Retina (tissue), 1 donor: ENCODE results near the gene BRD1.
"Not testable (repeated sequence)": the region's sequence is repeated elsewhere in the genome, so short reads cannot be mapped to it uniquely, and the experiment has no call there.

Experiments
- DNase-seq: peaks from one replicate; pipeline ENCODE4 v3.0.0-alpha.2; 2016

BRD1 gene

GRCh38 chr22:49767355-49768062 lies 60.2 kb downstream of the BRD1 start:
- peak; percentile 71 for DNase-seq

DNA sequence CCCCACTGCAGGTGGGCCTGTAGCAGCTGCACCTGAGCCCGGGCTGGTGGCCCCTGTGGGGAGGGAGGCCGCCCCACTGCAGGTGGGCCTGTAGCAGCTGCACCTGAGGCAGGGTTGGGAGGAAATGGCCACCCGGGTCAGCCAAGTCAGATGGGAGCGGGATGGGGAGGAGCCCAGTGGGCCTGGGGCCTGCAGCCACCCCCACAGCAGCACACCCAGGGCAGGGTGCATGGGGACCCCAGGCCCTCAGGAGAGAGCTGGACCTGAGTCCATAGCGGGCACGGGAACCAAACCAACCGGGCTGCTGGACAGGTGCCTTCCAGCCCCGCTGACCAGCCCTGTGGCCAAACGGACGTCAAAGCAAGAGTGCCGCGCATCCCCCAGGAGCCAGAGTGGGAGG lies 61.7 kb downstream of the BRD1 start:
- no peak for DNase-seq

GRCh38 chr22:49765091-49765771 lies 62.4 kb downstream of the BRD1 start:
- DNase-seq, result no peak

GRCh38 chr22:49764127-49764581 lies 63.5 kb downstream of the BRD1 start:
- DNase-seq, result no peak

DNA sequence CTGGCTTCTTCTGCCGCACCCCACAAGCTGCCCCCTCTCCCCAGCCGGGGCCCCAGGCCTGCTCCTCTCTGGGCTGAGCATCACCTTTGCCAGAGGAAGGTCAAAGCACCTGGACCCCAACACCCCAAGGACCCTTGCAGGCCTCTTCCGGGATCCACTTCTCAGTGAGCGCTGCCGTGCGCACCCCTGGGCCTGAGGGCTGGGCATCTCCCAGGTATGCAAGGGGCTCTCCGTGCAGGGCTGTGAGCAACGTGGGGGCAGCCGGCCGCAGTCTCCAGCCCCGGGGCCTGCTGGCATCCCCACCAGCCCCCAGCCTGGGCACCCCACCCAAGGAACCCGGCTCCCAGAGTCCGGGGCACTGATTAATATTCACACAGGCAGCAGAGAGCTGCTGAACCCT lies 64.0 kb downstream of the BRD1 start:
- no peak for DNase-seq

DNA sequence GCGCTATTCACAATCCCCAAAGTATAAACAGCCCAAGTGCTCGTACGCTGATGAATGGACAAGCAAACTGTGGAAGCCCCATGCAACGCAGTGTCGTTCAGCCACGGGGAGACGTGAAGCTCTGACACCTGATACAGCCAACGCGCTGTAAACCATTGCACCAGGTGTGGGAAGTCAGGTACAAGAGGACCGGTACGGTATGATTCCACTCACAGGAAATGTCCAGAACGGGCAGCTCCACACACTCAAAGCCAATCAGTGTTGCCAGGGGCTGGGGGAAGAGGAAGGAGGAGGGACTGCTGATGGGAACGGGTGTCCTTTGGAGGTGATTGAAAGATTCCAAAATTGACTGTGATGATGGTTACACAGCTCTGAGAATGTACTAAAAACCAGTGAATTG lies 64.5 kb downstream of the BRD1 start:
- no peak for DNase-seq

DNA sequence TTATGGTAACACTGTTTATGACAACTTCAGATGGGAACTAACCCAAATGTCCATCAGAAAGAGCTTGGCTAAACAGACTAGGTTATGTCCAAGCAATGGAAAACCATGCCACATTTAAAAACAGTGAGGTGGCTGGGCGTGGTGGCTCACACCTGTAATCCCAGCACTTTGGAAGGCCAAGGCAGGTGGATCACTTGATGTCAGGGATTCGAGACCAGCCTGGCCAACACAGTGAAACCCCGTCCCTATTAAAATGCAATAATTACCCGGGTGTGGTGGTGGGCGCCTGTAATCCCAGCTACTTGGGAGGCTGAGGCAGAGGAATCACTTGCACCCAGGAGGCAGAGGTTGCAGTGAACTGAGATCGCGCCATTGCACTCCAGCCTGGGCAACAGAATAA lies 65.1 kb downstream of the BRD1 start:
- not testable (repeated sequence) for DNase-seq

DNA sequence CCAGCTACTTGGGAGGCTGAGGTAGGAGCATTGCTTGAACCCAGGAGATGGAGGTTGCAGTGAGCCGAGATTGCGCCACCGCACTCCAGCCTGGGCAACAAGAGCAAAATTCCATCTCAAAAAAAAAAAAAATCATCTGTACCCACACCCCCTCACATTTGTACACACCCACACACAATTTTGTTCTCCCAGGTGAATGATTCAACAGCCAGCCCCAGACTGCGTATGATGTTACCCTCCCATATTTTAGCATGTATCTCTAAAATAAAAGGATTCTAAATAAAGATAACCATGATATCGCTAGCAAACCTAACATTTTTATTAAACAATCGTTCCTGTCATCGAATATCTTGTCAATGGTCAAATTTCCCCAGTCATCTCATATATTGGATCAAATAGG lies 65.8 kb downstream of the BRD1 start:
- no peak for DNase-seq

DNA sequence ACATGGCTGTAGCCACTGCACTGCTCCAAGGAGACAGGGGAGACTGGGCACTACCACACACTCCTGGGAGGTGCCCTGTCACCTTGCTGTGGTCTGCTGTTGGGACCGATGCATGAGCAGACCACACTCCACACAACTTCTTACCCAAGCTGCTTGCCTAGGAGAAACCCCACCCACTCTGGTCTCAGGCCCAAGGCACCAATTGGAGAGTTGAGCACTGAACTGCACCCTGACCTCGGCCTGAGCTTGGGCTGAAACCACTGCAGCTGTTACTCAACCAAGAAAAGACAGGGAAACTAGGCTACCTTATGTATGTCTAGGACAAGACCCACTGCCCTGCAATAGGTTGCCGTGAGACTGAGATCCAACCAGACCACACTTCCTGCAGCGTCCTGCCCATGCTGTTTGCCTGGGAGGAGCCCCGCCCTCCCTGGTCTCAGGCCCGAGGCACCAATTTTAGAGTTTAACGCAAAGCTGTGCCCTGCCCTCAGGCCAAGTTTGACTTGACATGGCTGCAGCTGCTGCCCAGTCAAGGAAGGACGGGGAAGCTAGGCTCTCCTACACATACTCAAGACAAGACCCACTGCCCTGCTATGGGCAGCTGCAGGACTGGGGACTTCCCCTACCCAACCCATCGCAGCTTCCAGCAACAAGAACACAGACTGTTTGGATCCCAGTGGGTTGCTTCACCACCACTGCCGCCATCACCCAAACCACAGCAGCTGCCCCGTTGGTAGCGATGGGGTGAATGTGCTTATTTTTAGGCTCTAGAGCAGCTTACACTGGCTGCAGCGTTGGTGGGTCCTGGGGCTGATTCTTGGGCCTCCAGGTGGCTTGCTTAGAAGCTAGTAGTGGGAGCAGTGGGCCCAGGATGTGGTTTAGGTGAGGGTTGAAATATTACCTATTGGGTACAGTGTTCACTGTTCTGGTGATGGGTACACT lies 66.8 kb downstream of the BRD1 start:
- DNase-seq, result no peak

GRCh38 chr22:49760280-49760629 lies 67.4 kb downstream of the BRD1 start:
- no peak for DNase-seq

DNA sequence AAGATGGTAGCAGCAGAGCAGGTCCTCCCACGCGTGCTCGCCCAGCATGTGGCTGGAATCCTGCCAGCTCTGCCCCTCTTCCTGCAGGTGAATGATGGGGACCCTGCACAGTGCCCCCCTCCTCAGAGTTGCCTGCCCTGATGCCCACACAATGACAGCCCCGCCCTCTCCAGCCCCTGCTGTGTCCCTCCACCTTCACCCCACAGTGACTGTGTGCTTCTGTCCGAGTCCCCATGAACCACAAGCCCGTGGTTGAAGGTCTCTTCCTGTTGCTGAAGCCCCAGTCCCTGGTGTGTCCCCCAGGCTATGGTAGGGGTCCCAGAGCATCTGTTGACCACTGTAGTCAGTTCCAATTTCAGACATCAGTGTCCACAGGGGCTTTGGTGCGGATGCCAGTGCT lies 71.0 kb downstream of the BRD1 start:
- DNase-seq, result no peak

- DNase-seq, result no peak
Measured at GRCh38 chr22:49756201-49756600, 71.5 kb downstream of the BRD1 start.

DNA sequence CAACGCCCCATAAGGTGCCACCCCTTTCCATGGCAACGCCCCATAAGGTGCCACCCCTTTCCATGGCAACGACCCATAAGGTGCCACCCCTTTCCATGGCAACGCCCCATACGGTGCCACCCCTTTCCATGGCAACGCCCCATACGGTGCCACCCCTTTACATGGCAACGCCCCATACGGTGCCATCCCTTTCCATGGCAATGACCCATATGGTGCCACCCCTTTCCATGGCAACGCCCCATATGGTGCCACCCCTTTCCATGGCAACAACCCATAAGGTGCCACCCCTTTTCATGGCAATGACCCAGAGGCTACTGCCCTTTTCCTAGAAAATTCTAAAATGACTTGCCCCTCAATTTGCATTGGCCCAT lies 72.1 kb downstream of the BRD1 start:
- no peak for DNase-seq

GRCh38 chr22:49754696-49755630 lies 72.7 kb downstream of the BRD1 start:
- DNase-seq, result peak; percentile 35

- DNase-seq, result peak; percentile 29
Measured at GRCh38 chr22:49753961-49754695, 73.5 kb downstream of the BRD1 start.

DNA sequence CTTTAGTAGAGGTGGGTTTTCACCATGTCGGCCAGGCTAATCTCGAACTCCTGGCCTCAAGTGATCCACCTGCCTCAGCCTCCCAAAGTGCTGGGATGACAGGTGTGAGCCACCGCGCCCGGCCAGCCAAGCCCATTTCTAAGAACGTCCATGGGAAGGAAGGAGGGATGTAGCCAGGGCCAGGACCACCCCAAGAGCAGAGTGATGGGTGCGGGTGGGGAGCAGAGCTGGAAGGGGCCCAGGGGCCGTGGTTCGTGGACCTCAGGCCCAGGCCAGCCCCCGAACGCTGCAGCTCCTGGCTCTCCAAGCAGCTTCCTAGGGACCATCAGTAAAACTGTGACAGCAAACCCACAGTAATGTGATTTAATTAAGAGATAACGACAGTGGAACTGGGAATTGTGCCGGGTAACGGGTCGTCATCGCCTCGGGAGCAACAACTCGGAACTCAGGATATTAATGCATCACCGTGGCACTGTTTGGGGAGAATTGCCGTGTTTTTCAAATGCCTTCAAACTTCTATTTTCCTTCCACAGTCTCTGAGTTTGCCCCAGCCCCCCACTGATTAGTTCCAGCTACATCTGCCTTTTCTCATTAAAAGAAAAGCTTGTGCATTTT lies 74.3 kb downstream of the BRD1 start:
- DNase-seq, result no peak

DNA sequence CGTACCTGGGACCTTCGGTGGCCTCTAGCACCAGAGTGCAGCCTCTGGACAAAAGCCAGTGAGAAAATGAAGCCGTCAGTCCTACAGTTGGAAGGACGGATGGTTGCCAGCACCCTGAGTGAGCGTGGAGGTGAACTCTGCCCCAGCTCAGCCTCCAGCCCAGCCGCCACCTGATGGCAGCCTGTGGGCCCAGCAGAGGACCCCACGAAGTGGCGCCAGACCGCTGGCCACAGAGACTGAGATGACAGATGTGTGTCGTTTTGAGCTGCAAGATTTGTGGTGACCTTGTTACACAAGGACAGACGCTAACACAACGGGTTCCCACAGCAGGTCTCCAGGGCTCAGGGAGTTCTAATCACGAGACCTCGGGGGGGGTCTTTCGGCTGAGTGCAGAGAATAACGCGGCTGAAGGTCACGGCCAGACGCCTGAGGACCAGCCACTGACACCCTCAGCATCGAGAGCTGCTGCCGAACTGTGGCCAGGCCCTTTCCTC lies 75.0 kb downstream of the BRD1 start:
- peak; percentile 57 for DNase-seq

DNA sequence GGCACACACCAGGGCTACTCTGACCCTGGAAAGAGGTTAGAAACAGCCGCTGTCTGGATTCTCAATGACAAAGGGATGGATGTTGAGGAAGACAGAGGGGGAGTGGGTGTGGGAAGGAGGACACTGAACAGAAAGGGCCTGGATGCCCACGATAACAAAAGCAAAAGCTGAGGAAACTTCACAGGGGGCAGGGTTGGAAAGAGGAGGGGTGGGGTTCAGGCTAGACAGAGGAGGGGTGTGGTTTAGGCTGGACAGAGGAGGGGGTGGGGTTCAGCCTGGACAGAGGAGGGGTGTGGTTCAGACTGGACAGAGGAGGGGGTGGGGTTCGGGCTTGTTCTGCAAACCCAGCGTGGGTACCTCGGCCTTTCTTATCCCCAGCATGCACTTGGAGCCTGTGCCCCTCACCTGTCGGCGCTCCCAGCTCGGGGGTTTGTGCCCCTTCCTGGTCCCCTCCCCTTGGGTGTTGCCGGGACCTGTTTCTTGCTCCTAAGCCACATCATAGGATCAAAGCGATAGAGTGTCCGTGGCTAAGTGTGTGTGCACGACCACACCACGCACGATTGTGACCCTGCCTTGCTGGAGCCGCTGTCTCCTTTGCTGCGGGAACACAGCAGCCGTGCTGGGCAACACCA lies 75.6 kb downstream of the BRD1 start:
- no peak for DNase-seq

GRCh38 chr22:49751318-49751965 lies 76.2 kb downstream of the BRD1 start:
- DNase-seq, result no peak

DNA sequence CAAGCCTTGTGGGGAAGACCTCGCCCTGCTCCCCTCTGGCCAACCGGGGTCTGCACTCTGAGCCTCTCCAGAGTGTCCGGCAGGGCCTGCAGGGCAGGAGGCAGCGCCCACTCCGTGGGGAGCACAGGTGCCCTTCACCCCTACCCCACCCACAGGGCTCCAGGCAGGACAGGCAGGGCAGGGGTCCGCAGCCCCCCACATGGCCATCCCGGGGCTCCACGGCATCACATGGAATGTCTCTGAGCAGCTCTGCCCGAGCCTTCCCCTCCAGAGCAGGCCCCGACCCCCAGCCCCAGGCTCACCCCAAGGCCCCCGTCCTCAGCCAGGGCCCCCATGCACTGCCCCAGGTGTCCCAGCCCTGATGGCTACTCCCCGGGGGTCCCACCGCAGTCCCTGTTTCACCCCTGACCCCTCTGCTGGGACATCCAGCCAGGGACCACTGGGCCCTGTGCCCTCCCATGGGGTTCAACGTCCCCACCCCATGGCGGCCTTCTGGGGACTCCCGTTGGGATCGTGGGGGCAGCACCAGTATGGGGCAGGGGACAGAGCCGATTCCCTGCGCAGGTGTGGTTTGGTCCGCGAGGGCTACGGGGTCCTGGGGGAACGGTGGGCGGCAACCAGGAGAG lies 77.7 kb downstream of the BRD1 start:
- DNase-seq, result no peak
